H1 (cell line): ENCODE results near the gene FZD8. TPM values are rescaled to one million over a fixed set of nuclear protein-coding genes. Genes with fewer than 3 reads are reported as not detected.

ENCODE experiments used
- CTCF ChIA-PET: fragments of 300-600 bp; sonication (Branson Sonifier 250); formaldehyde crosslinking; loops from one replicate; lab custom pipeline; 2021; ENCODE audit not compliant: partially characterized antibody; lab: Charles Lee
- POLR2A ChIA-PET: fragments of 300-600 bp; sonication (Branson Sonifier 250); formaldehyde crosslinking; loops from one replicate; lab custom pipeline; 2021; ENCODE audit warnings: inconsistent platforms; ENCODE audit not compliant: partially characterized antibody; lab: Charles Lee
- DNase-seq, 2 experiments: peaks; one replicate each; pipeline versions ENCODE4 v3.0.0 to v3.0.0-alpha.2; 2010 to 2022; ENCODE audit warnings: low spot score in 2 of 2, low read depth in 1 of 2, mixed read lengths in 1 of 2
- FAIRE-seq: peaks from 2 replicates; lab custom pipeline; 2011; peaks lifted over from hg19 to GRCh38; lab: Jason Lieb, UNC
- H2AFZ ChIP-seq: 2 replicates; pipeline ENCODE4 v1.8.1; 2012; ENCODE audit warnings: low read length, inconsistent platforms
- H2AK5ac ChIP-seq: 2 replicates; pipeline ENCODE4 v1.6.1; 2013; ENCODE audit warnings: low read depth, low read length
- H2BK120ac ChIP-seq: replicated peaks from 2 replicates; pipeline ENCODE3; 2013; ENCODE audit warnings: low read depth, low read length, inconsistent platforms
- H2BK12ac ChIP-seq: 2 replicates; pipeline ENCODE4 v1.6.1; 2013; ENCODE audit warnings: low read depth, low read length
- H2BK15ac ChIP-seq: 2 replicates; pipeline ENCODE4 v1.6.1; 2013; ENCODE audit warnings: low read length
- H2BK20ac ChIP-seq: 2 replicates; pipeline ENCODE4 v1.6.1; 2013; ENCODE audit warnings: low read length
- H2BK5ac ChIP-seq: 2 replicates; pipeline ENCODE4 v1.6.1; 2013; ENCODE audit warnings: low read depth, low read length
- H3K14ac ChIP-seq: 2 replicates; pipeline ENCODE4 v1.6.1; 2013; ENCODE audit warnings: inconsistent platforms; ENCODE audit not compliant: insufficient read length
- H3K18ac ChIP-seq: 2 replicates; pipeline ENCODE4 v1.6.1; 2013; ENCODE audit warnings: low read length; ENCODE audit errors: extremely low read depth
- H3K23ac ChIP-seq: 2 replicates; pipeline ENCODE4 v1.6.1; 2013; ENCODE audit warnings: inconsistent platforms; ENCODE audit not compliant: insufficient read length
- H3K23me2 ChIP-seq: 2 replicates; pipeline ENCODE4 v1.6.1; 2013; ENCODE audit warnings: low read depth, low read length
- H3K27ac ChIP-seq: 2 replicates; pipeline ENCODE4 v1.6.1; 2011; ENCODE audit warnings: low read depth, low read length, inconsistent platforms
- H3K27me3 ChIP-seq, 4 experiments: replicated peaks in 1 of 4; 1 replicate in 1 of 4; 2 replicates in 3 of 4; pipeline versions ENCODE4 v1.6.1 to v1.8.1; 2011 to 2013; ENCODE audit warnings: low read length in 3 of 4, mild to moderate bottlenecking in 3 of 4, inconsistent platforms in 2 of 4, mixed read lengths in 2 of 4, moderate library complexity in 1 of 4; ENCODE audit not compliant: control insufficient read depth in 3 of 4, insufficient read depth in 3 of 4; ENCODE audit errors: extremely low read depth in 1 of 4
- H3K36me3 ChIP-seq, 4 experiments: 2 replicates each; pipeline versions ENCODE4 v1.6.1 to v1.8.1; 2011 to 2013; ENCODE audit warnings: mild to moderate bottlenecking in 4 of 4, low read length in 3 of 4, moderate library complexity in 2 of 4, control low read depth in 1 of 4, inconsistent platforms in 1 of 4; ENCODE audit not compliant: insufficient read depth in 4 of 4, control insufficient read depth in 2 of 4
- H3K4ac ChIP-seq: replicated peaks from 2 replicates; pipeline ENCODE3; 2013; ENCODE audit warnings: low read length, low read depth, mixed read lengths, inconsistent platforms; ENCODE audit not compliant: insufficient read length
- H3K4me1 ChIP-seq, 4 experiments: replicated peaks in 1 of 4; 1 replicate in 1 of 4; 2 replicates in 3 of 4; pipeline versions ENCODE4 v1.6.1 to v1.8.1; 2011 to 2013; ENCODE audit warnings: low read length in 3 of 4, inconsistent platforms in 2 of 4, mixed read lengths in 1 of 4; ENCODE audit not compliant: insufficient read depth in 4 of 4, control insufficient read depth in 3 of 4
- H3K4me2 ChIP-seq, 2 experiments: 2 replicates each; pipeline versions ENCODE4 v1.6.1 to v1.8.1; 2011 to 2013; ENCODE audit warnings: low read depth in 2 of 2, low read length in 2 of 2, control low read depth in 1 of 2, inconsistent platforms in 1 of 2, mild to moderate bottlenecking in 1 of 2; ENCODE audit not compliant: insufficient read depth in 1 of 2
- H3K4me3 ChIP-seq, 4 experiments: fragments of 200-600, 300-600 bp in 1 of 4; sonication (generic), shearing (Covaris generic), sonication (Bioruptor Twin) in 1 of 4; 2 replicates each; pipeline versions ENCODE4 v1.5.1 to v1.8.1; 2011 to 2016; ENCODE audit warnings: low read length in 4 of 4, low read depth in 3 of 4, control low read depth in 2 of 4, inconsistent platforms in 2 of 4, mild to moderate bottlenecking in 2 of 4, mixed read lengths in 1 of 4, moderate library complexity in 1 of 4; ENCODE audit not compliant: insufficient read depth in 2 of 4; ENCODE audit errors: extremely low read depth in 1 of 4
- H3K56ac ChIP-seq: replicated peaks from 2 replicates; pipeline ENCODE3; 2013; ENCODE audit warnings: low read depth, mild to moderate bottlenecking, mixed read lengths, low read length, inconsistent platforms; ENCODE audit not compliant: insufficient read length
- H3K79me1 ChIP-seq: 2 replicates; pipeline ENCODE4 v1.6.1; 2013; ENCODE audit warnings: low read depth, low read length, control low read depth
- H3K79me2 ChIP-seq, 2 experiments: 2 replicates each; pipeline versions ENCODE4 v1.6.1 to v1.8.1; 2012 to 2013; ENCODE audit warnings: low read length in 2 of 2, mild to moderate bottlenecking in 2 of 2, inconsistent platforms in 1 of 2; ENCODE audit not compliant: insufficient read depth in 2 of 2, control insufficient read depth in 1 of 2
- H3K9ac ChIP-seq, 4 experiments: replicated peaks in 1 of 4; 1 replicate in 1 of 4; 2 replicates in 3 of 4; pipeline versions ENCODE4 v1.6.1 to v1.8.1; 2011 to 2013; ENCODE audit warnings: low read depth in 3 of 4, low read length in 3 of 4, control low read depth in 2 of 4, mild to moderate bottlenecking in 2 of 4, moderate library complexity in 2 of 4, inconsistent platforms in 1 of 4; ENCODE audit errors: extremely low read depth in 1 of 4
- H3K9me3 ChIP-seq, 2 experiments: 2 replicates each; pipeline versions ENCODE4 v1.6.1 to v1.8.1; 2012 to 2013; ENCODE audit warnings: mild to moderate bottlenecking in 2 of 2, moderate library complexity in 2 of 2, control low read depth in 1 of 2, inconsistent platforms in 1 of 2, low read depth in 1 of 2, low read length in 1 of 2, mixed read lengths in 1 of 2; ENCODE audit not compliant: insufficient read depth in 2 of 2
- H4K20me1 ChIP-seq, 2 experiments: replicated peaks in 1 of 2; 2 replicates each; pipeline versions ENCODE3 to v1.8.1; 2011 to 2013; ENCODE audit warnings: inconsistent platforms in 2 of 2, low read length in 2 of 2, mild to moderate bottlenecking in 1 of 2; ENCODE audit not compliant: insufficient read depth in 2 of 2, control insufficient read depth in 1 of 2
- H4K5ac ChIP-seq: 2 replicates; pipeline ENCODE4 v1.6.1; 2013; ENCODE audit warnings: low read length, low read depth, mixed read lengths, inconsistent platforms; ENCODE audit not compliant: insufficient read length
- H4K8ac ChIP-seq: 2 replicates; pipeline ENCODE4 v1.8.0; 2013; ENCODE audit warnings: mild to moderate bottlenecking, moderate library complexity, low read length, inconsistent platforms; ENCODE audit not compliant: insufficient read depth; ENCODE audit errors: extremely low read depth
- H4K91ac ChIP-seq: replicated peaks from 2 replicates; pipeline ENCODE3; 2013; ENCODE audit warnings: low read length, mixed read lengths, inconsistent platforms; ENCODE audit not compliant: insufficient read length
- ATF2 ChIP-seq: IDR thresholded peaks from 2 replicates; pipeline ENCODE4 v1.6.1; 2012; ENCODE audit warnings: low read length, inconsistent platforms
- BRCA1 ChIP-seq: IDR thresholded peaks from 2 replicates; pipeline ENCODE4 v1.6.1; 2012; ENCODE audit warnings: low read depth, low read length, improper control_type of control experiment
- CBX5 ChIP-seq: fragments of 300-800, 300-1000 bp; sonication (generic); IDR thresholded peaks from 2 replicates; pipeline ENCODE4 v1.7.1; 2016; ENCODE audit warnings: antibody characterized with exemption, low read length, low read depth
- CBX8 ChIP-seq: fragments of 300-800, 300-1000 bp; sonication (generic); IDR thresholded peaks from 2 replicates; pipeline ENCODE4 v1.7.1; 2016; ENCODE audit warnings: low read depth, low read length, borderline replicate concordance
- CHD2 ChIP-seq: IDR thresholded peaks from 2 replicates; pipeline ENCODE4 v1.6.1; 2012; ENCODE audit warnings: low read length, improper control_type of control experiment
- EP300 ChIP-seq, 2 experiments: IDR thresholded peaks; 1 replicate in 1 of 2; 2 replicates in 1 of 2; pipeline ENCODE4 v1.6.1; 2011 to 2012; ENCODE audit warnings: low read depth in 2 of 2, low read length in 2 of 2, mild to moderate bottlenecking in 2 of 2, borderline replicate concordance in 1 of 2, inconsistent platforms in 1 of 2, moderate library complexity in 1 of 2
- GABPA ChIP-seq: IDR thresholded peaks from 2 replicates; pipeline ENCODE4 v1.6.1; 2011; ENCODE audit warnings: mild to moderate bottlenecking, low read length, moderate library complexity, borderline replicate concordance; ENCODE audit not compliant: insufficient read depth
- POLR2A ChIP-seq, 2 experiments: IDR thresholded peaks; 1 replicate in 1 of 2; 2 replicates in 1 of 2; pipeline ENCODE4 v1.6.1; 2011; ENCODE audit warnings: low read depth in 2 of 2, low read length in 2 of 2, mild to moderate bottlenecking in 2 of 2; ENCODE audit errors: control extremely low read depth in 1 of 2
- POLR2AphosphoS5 ChIP-seq: IDR thresholded peaks from 2 replicates; pipeline ENCODE4 v1.6.1; 2011; ENCODE audit warnings: low read depth, low read length
- RAD21 ChIP-seq, 2 experiments: IDR thresholded peaks in 1 of 2; conservative IDR thresholded peaks in 1 of 2; 2 replicates each; pipeline ENCODE4 v1.6.1; 2011; ENCODE audit warnings: low read depth in 2 of 2, low read length in 2 of 2, improper control_type of control experiment in 1 of 2, inconsistent platforms in 1 of 2, mild to moderate bottlenecking in 1 of 2, moderate library complexity in 1 of 2
- SIN3A ChIP-seq, 2 experiments: IDR thresholded peaks in 1 of 2; conservative IDR thresholded peaks in 1 of 2; 2 replicates each; pipeline ENCODE4 v1.6.1; 2011 to 2012; ENCODE audit warnings: low read length in 2 of 2, improper control_type of control experiment in 1 of 2, low read depth in 1 of 2, mild to moderate bottlenecking in 1 of 2
- TAF7 ChIP-seq: optimal IDR thresholded peaks from 2 replicates; pipeline ENCODE3; 2011; ENCODE audit warnings: low read depth, mild to moderate bottlenecking, inconsistent platforms, low read length, moderate library complexity, borderline replicate concordance
- WGBS, 2 experiments: shearing (Covaris generic) in 1 of 2; methylation state at CpG; one replicate each; pipeline versions ENCODE4 v1.1.6 to v1.1.7; 2013 to 2015; ENCODE audit warnings: low lambda C conversion rate in 2 of 2, mixed read lengths in 2 of 2, inconsistent platforms in 1 of 2, low coverage in 1 of 2, missing lambda C conversion rate in 1 of 2; ENCODE audit not compliant: insufficient replicate concordance in 2 of 2, insufficient coverage in 1 of 2, insufficient read length in 1 of 2; ENCODE audit errors: extremely low coverage in 1 of 2, missing lambda C conversion rate in 1 of 2; 5-methylcytosine and 5-hydroxymethylcytosine counted together
- polyA plus RNA-seq, 7 experiments: library from polyadenylated mRNA; depleted of rRNA in 3 of 7; stranded (reverse) in 5 of 7; unstranded in 2 of 7; fragments of >200 nt in 5 of 7; fragments of 200-250 nt in 2 of 7; gene quantifications; 1 replicate in 5 of 7; 2 replicates in 1 of 7; 4 replicates in 1 of 7; pipeline versions ENCODE4 v1.2.1 to v1.2.3, GENCODE V29; 2011 to 2013; ENCODE audit warnings: missing spikeins in 2 of 7, mixed read lengths in 2 of 7
- total RNA-seq: library from RNA; stranded (reverse); fragmentation: NEBNext Ultra II Directional; extraction: Animal tissue kit (Norgen Biotek cat#: 25700); gene quantifications from 2 replicates; pipeline ENCODE4 v1.2.1, GENCODE V29; 2021

Gene FZD8
- total and polyA plus RNA-seq, 2 of the 8 experiments (the other 6 are each of a cell fraction or from before 2014, with no cell fraction given), result 4.8 to 7.1 TPM

GRCh38 chr10:35667971-35668370 is 25.9 kb upstream of the FZD8 start:
- no peak overlapping the region for H2BK12ac ChIP-seq
- H3K36me3 ChIP-seq, result no peaks in the 10 kb centered on the region
- no peak overlapping the region for H2BK15ac ChIP-seq
- peaks cover 4 to 13% (median 11%) of the 10 kb centered on the region in 4 experiments for H3K4me1 ChIP-seq
- H2BK20ac ChIP-seq, result no peak overlapping the region
- no peak overlapping the region for H3K4ac ChIP-seq
- H3K4me3 ChIP-seq, result no peak overlapping the region
- H2AK5ac ChIP-seq, result no peak overlapping the region
- H3K23me2 ChIP-seq, result peaks cover 12% of the 10 kb centered on the region
- FAIRE-seq (no peak), DNase-seq (no peak)
- CTCF ChIA-PET, result interaction anchor here (1.2 kb wide), 1 partner anchor 33 kb away, joined by 3 read pairs; no protein-coding TSS in a partner anchor
- no peak overlapping the region for H3K23ac ChIP-seq
- no peak overlapping the region for H2BK5ac ChIP-seq
- peaks cover 0 to 5% of the 10 kb centered on the region in 2 experiments; a peak in 1 of 4 replicates for H3K9me3 ChIP-seq
- no peak overlapping the region; a peak in 1 of 4 replicates for H3K4me2 ChIP-seq
- H3K56ac ChIP-seq, result no peak overlapping the region
- H3K18ac ChIP-seq, result no peak overlapping the region
- no peak overlapping the region for H3K9ac ChIP-seq
- H3K27ac ChIP-seq, result no peak overlapping the region
- H4K5ac ChIP-seq, result no peak overlapping the region
- no peak overlapping the region for H2BK120ac ChIP-seq
- no peak overlapping the region for H4K91ac ChIP-seq
- POLR2A ChIA-PET, result no interaction called here
- H3K79me2 ChIP-seq, result no peaks in the 10 kb centered on the region
- H2AFZ ChIP-seq, result no peak overlapping the region
- no peak overlapping the region for H3K14ac ChIP-seq
- no peaks in the 10 kb centered on the region for H3K27me3 ChIP-seq
- H3K79me1 ChIP-seq, result no peaks in the 10 kb centered on the region
- no peak overlapping the region for H4K8ac ChIP-seq
- peaks cover 0 to 5% of the 10 kb centered on the region in 2 experiments for H4K20me1 ChIP-seq
- WGBS, 2 experiments, result 94% methylated on average over 9 of the region's 9 CpGs; no CpG with 5 or more reads in 1 of the 2 experiments
- TF ChIP-seq POLR2AphosphoS5 (no peak), POLR2A (IDR thresholded peaks at IDR 0.05; ENCODE audit: control extremely low read depth in 1 of 2, low read depth in 2 of 2, low read length in 2 of 2) (no peak), BRCA1 (no peak), TAF7 (no peak), RAD21 (IDR thresholded peaks at IDR 0.05 in 1 of 2, conservative IDR thresholded peaks at IDR 0.05 in 1 of 2; ENCODE audit: low read depth in 2 of 2, low read length in 2 of 2) (no peak), CBX8 (no peak), CBX5 (no peak), SIN3A (conservative IDR thresholded peaks at IDR 0.05 in 1 of 2, IDR thresholded peaks at IDR 0.05 in 1 of 2; ENCODE audit: low read depth in 1 of 2, low read length in 2 of 2) (no peak), GABPA (no peak), CHD2 (no peak), ATF2 (no peak), EP300 (IDR thresholded peaks at IDR 0.05; ENCODE audit: borderline replicate concordance in 1 of 2, low read depth in 2 of 2, low read length in 2 of 2) (no peak)
